GM23338 (cell line): ENCODE measurements around the gene BYSL. TPM values are rescaled to one million over a fixed set of nuclear protein-coding genes. Genes with fewer than 3 reads are reported as not detected.

Source experiments
- ATAC-seq: fragments of 200-7000 bp; cut with Tn5 transposase; 3 replicates; pipeline ENCODE4 v1.9.1; 2020
- DNase-seq: peaks from one replicate; pipeline ENCODE4 v3.0.0-alpha.2; 2015; ENCODE audit warnings: low spot score
- H2AFZ ChIP-seq: fragments of 200-600 bp; sonication (generic); 2 replicates; pipeline ENCODE4 v1.8.0; 2016; ENCODE audit warnings: antibody characterized with exemption, mild to moderate bottlenecking, moderate library complexity
- H3F3A ChIP-seq: fragments of 200-600 bp; sonication (generic); replicated peaks from 2 replicates; pipeline ENCODE4 v1.8.0; 2017; ENCODE audit warnings: antibody characterized with exemption, mixed run types, low read depth
- H3K27ac ChIP-seq: fragments of 200-600 bp; sonication (generic); 2 replicates; pipeline ENCODE4 v1.6.1; 2016; ENCODE audit warnings: low read depth
- H3K27me3 ChIP-seq: fragments of 200-600 bp; sonication (generic); 2 replicates; pipeline ENCODE4 v1.8.0; 2016; ENCODE audit warnings: mild to moderate bottlenecking, mixed run types, moderate library complexity; ENCODE audit not compliant: insufficient read depth
- H3K36me3 ChIP-seq: fragments of 200-600 bp; sonication (generic); 2 replicates; pipeline ENCODE4 v1.8.0; 2016; ENCODE audit warnings: mild to moderate bottlenecking; ENCODE audit not compliant: insufficient read depth
- H3K4me1 ChIP-seq: fragments of 200-600 bp; sonication (generic); 2 replicates; pipeline ENCODE4 v1.8.0; 2016; ENCODE audit warnings: mild to moderate bottlenecking, moderate library complexity; ENCODE audit not compliant: insufficient read depth
- H3K4me2 ChIP-seq: fragments of 200-600 bp; sonication (generic); 2 replicates; pipeline ENCODE4 v1.7.1; 2017; ENCODE audit warnings: mixed run types
- H3K4me3 ChIP-seq: fragments of 200-600 bp; sonication (generic); 2 replicates; pipeline ENCODE4 v1.6.1; 2016; ENCODE audit warnings: mixed run types
- H3K79me2 ChIP-seq: fragments of 200-600 bp; sonication (generic); replicated peaks from 2 replicates; pipeline ENCODE4 v1.8.0; 2017; ENCODE audit warnings: mild to moderate bottlenecking; ENCODE audit not compliant: insufficient read depth
- H3K9me2 ChIP-seq: fragments of 200-600 bp; sonication (generic); 2 replicates; pipeline ENCODE4 v1.8.0; 2017; ENCODE audit not compliant: insufficient read depth
- H4K20me1 ChIP-seq: fragments of 200-600 bp; sonication (generic); replicated peaks from 2 replicates; pipeline ENCODE4 v1.8.0; 2017; ENCODE audit warnings: mild to moderate bottlenecking; ENCODE audit not compliant: insufficient read depth
- H3K27ac Mint-ChIP-seq: 2 replicates; pipeline ENCODE4 v1.8.0; 2020; ENCODE audit warnings: inconsistent platforms, mild to moderate bottlenecking, moderate library complexity, mixed read lengths
- H3K27me3 Mint-ChIP-seq: 3 replicates; pipeline ENCODE4 v1.8.0; 2022; ENCODE audit warnings: low read depth, mild to moderate bottlenecking, moderate library complexity, mixed read lengths, inconsistent platforms; ENCODE audit not compliant: insufficient read depth, poor library complexity
- H3K36me3 Mint-ChIP-seq: 3 replicates; pipeline ENCODE4 v1.8.0; 2021; ENCODE audit warnings: low read depth, mild to moderate bottlenecking, inconsistent platforms, moderate library complexity, mixed read lengths
- H3K4me1 Mint-ChIP-seq: 3 replicates; pipeline ENCODE4 v1.8.0; 2020; ENCODE audit warnings: mild to moderate bottlenecking, inconsistent platforms, mixed read lengths
- H3K4me3 Mint-ChIP-seq: 3 replicates; pipeline ENCODE4 v1.8.0; 2021; ENCODE audit warnings: moderate library complexity, mild to moderate bottlenecking, inconsistent platforms, mixed read lengths
- H3K9me3 Mint-ChIP-seq: 3 replicates; pipeline ENCODE4 v1.8.0; 2020; ENCODE audit warnings: moderate library complexity, mild to moderate bottlenecking, inconsistent platforms, mixed read lengths
- CREB1 ChIP-seq: fragments of 250-450 bp; sonication (Bioruptor Pico); IDR thresholded peaks from 2 replicates; pipeline ENCODE4 v1.5.0; 2020; ENCODE audit warnings: low read depth, mild to moderate bottlenecking, moderate library complexity
- JUNB ChIP-seq: IDR thresholded peaks from one replicate; pipeline ENCODE4 v1.6.1; 2016; ENCODE audit warnings: antibody characterized with exemption; ENCODE audit not compliant: unreplicated experiment
- STAT1 ChIP-seq: IDR thresholded peaks from one replicate; pipeline ENCODE4 v1.6.1; 2016; ENCODE audit warnings: antibody characterized with exemption; ENCODE audit not compliant: unreplicated experiment
- ZNF331 ChIP-seq: fragments of 250-450 bp; sonication (Bioruptor Pico); IDR thresholded peaks from 2 replicates; pipeline ENCODE4 v1.5.0; 2020; ENCODE audit warnings: low read depth, mild to moderate bottlenecking, moderate library complexity
- polyA plus RNA-seq: library from polyadenylated mRNA; unstranded; fragments of >200 nt; fragmentation: Nextera tagmentation; extraction: Ambion mirVana; gene quantifications from 2 replicates; pipeline ENCODE4 v1.2.1, GENCODE V29; 2016
- total RNA-seq: library from RNA; depleted of rRNA; stranded (reverse); fragments of >200 nt; shearing (Covaris generic); gene quantifications from 2 replicates; pipeline ENCODE4 v1.2.3, GENCODE V29; 2014
- TF ChIP-seq, protein P1 (sequence below): IDR thresholded peaks from one replicate; pipeline ENCODE4 v1.6.1; 2018; ENCODE audit warnings: antibody characterized with exemption; ENCODE audit not compliant: unreplicated experiment
- TF ChIP-seq, protein P2 (sequence below): fragments of 250-450 bp; sonication (Bioruptor Pico); IDR thresholded peaks from 2 replicates; pipeline ENCODE4 v1.5.0; 2020; ENCODE audit warnings: mild to moderate bottlenecking, moderate library complexity

The BYSL gene
- total and polyA plus RNA-seq, 2 experiments from 2014 or later: 33.7 to 35.3 TPM

- Mint-ChIP-seq H3K27ac (no peak overlapping the region), H3K9me3 (no peaks in the 10 kb centered on the region), H3K27me3 (peaks cover 13% of the 10 kb centered on the region), H3K4me1 (peaks cover 4% of the 10 kb centered on the region; the same call in 2 of the 3 replicates), H3K4me3 (no peak overlapping the region), H3K36me3 (no peaks in the 10 kb centered on the region)
- TF ChIP-seq CREB1 (CRISPR knock-in tag) (no peak), STAT1 (no peak), JUNB (no peak), ZNF331 (CRISPR knock-in tag) (no peak)
- TF ChIP-seq, protein P1, sequence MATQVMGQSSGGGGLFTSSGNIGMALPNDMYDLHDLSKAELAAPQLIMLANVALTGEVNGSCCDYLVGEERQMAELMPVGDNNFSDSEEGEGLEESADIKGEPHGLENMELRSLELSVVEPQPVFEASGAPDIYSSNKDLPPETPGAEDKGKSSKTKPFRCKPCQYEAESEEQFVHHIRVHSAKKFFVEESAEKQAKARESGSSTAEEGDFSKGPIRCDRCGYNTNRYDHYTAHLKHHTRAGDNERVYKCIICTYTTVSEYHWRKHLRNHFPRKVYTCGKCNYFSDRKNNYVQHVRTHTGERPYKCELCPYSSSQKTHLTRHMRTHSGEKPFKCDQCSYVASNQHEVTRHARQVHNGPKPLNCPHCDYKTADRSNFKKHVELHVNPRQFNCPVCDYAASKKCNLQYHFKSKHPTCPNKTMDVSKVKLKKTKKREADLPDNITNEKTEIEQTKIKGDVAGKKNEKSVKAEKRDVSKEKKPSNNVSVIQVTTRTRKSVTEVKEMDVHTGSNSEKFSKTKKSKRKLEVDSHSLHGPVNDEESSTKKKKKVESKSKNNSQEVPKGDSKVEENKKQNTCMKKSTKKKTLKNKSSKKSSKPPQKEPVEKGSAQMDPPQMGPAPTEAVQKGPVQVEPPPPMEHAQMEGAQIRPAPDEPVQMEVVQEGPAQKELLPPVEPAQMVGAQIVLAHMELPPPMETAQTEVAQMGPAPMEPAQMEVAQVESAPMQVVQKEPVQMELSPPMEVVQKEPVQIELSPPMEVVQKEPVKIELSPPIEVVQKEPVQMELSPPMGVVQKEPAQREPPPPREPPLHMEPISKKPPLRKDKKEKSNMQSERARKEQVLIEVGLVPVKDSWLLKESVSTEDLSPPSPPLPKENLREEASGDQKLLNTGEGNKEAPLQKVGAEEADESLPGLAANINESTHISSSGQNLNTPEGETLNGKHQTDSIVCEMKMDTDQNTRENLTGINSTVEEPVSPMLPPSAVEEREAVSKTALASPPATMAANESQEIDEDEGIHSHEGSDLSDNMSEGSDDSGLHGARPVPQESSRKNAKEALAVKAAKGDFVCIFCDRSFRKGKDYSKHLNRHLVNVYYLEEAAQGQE: no peak
- TF ChIP-seq, protein P2, sequence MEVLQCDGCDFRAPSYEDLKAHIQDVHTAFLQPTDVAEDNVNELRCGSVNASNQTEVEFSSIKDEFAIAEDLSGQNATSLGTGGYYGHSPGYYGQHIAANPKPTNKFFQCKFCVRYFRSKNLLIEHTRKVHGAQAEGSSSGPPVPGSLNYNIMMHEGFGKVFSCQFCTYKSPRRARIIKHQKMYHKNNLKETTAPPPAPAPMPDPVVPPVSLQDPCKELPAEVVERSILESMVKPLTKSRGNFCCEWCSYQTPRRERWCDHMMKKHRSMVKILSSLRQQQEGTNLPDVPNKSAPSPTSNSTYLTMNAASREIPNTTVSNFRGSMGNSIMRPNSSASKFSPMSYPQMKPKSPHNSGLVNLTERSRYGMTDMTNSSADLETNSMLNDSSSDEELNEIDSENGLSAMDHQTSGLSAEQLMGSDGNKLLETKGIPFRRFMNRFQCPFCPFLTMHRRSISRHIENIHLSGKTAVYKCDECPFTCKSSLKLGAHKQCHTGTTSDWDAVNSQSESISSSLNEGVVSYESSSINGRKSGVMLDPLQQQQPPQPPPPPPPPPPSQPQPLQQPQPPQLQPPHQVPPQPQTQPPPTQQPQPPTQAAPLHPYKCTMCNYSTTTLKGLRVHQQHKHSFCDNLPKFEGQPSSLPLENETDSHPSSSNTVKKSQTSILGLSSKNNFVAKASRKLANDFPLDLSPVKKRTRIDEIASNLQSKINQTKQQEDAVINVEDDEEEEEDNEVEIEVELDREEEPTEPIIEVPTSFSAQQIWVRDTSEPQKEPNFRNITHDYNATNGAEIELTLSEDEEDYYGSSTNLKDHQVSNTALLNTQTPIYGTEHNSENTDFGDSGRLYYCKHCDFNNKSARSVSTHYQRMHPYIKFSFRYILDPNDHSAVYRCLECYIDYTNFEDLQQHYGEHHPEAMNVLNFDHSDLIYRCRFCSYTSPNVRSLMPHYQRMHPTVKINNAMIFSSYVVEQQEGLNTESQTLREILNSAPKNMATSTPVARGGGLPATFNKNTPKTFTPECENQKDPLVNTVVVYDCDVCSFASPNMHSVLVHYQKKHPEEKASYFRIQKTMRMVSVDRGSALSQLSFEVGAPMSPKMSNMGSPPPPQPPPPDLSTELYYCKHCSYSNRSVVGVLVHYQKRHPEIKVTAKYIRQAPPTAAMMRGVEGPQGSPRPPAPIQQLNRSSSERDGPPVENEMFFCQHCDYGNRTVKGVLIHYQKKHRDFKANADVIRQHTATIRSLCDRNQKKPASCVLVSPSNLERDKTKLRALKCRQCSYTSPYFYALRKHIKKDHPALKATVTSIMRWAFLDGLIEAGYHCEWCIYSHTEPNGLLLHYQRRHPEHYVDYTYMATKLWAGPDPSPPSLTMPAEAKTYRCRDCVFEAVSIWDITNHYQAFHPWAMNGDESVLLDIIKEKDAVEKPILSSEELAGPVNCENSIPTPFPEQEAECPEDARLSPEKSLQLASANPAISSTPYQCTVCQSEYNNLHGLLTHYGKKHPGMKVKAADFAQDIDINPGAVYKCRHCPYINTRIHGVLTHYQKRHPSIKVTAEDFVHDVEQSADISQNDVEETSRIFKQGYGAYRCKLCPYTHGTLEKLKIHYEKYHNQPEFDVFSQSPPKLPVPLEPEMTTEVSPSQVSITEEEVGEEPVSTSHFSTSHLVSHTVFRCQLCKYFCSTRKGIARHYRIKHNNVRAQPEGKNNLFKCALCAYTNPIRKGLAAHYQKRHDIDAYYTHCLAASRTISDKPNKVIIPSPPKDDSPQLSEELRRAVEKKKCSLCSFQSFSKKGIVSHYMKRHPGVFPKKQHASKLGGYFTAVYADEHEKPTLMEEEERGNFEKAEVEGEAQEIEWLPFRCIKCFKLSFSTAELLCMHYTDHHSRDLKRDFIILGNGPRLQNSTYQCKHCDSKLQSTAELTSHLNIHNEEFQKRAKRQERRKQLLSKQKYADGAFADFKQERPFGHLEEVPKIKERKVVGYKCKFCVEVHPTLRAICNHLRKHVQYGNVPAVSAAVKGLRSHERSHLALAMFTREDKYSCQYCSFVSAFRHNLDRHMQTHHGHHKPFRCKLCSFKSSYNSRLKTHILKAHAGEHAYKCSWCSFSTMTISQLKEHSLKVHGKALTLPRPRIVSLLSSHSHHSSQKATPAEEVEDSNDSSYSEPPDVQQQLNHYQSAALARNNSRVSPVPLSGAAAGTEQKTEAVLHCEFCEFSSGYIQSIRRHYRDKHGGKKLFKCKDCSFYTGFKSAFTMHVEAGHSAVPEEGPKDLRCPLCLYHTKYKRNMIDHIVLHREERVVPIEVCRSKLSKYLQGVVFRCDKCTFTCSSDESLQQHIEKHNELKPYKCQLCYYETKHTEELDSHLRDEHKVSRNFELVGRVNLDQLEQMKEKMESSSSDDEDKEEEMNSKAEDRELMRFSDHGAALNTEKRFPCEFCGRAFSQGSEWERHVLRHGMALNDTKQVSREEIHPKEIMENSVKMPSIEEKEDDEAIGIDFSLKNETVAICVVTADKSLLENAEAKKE (CRISPR knock-in tag): no peak
- Histone ChIP-seq H2AFZ (no peak overlapping the region), H3K9me2 (no peaks in the 10 kb centered on the region), H3K79me2 (no peaks in the 10 kb centered on the region), H3K4me1 (peaks cover 2% of the 10 kb centered on the region), H3K27me3 (no peaks in the 10 kb centered on the region), H3K27ac (no peak overlapping the region), H3K4me3 (no peak overlapping the region), H3K36me3 (no peaks in the 10 kb centered on the region), H3K4me2 (no peak overlapping the region), H4K20me1 (no peaks in the 10 kb centered on the region), H3F3A (no peaks in the 10 kb centered on the region)
- no peak for ATAC-seq
- DNase-seq: no peak
Measured at GRCh38 chr6:41972826-41973225, 51.5 kb downstream of the BYSL start.
